Medulla oblongata (tissue), 1 donor: ENCODE data around the gene PTBP3.
"Not testable (repeated sequence)": the region's sequence is repeated elsewhere in the genome, so short reads cannot be mapped to it uniquely, and the experiment has no call there.

Source experiments
- DNase-seq: peaks from one replicate; pipeline ENCODE4 v3.0.0-alpha.2; 2015; ENCODE audit errors: extremely low spot score

Gene PTBP3

GRCh38 chr9:112332977-112333638 is at the start of gene PTBP3:
Gene PTBP3, minus strand, starts transcription at chr9:112333619. Its CDS starts 35,754 bp downstream, at chr9:112297865.
- DNase-seq: peak; percentile 59

- DNase-seq: no peak
These were observed 49.3 kb upstream of the PTBP3 start for GRCh38 chr9:112382501-112383364.

GRCh38 chr9:112382066-112382465 is 48.6 kb upstream of the PTBP3 start:
- no peak for DNase-seq

- no peak for DNase-seq
These were observed 47.4 kb upstream of the PTBP3 start for GRCh38 chr9:112380825-112381221.

GRCh38 chr9:112380102-112380824 is 46.8 kb upstream of the PTBP3 start, which contains the start of gene HSDL2:
Gene HSDL2, plus strand, starts transcription at chr9:112380108. Its CDS starts 56 bp downstream, at chr9:112380164.
- DNase-seq: peak; percentile 57

GRCh38 chr9:112379177-112380101 is 46.0 kb upstream of the PTBP3 start:
- DNase-seq: peak; percentile 99

GRCh38 chr9:112378328-112379176 is 45.1 kb upstream of the PTBP3 start:
- DNase-seq: peak; percentile 29

- no peak for DNase-seq
These were observed 44.4 kb upstream of the PTBP3 start for GRCh38 chr9:112377684-112378327.

- DNase-seq: no peak
These were observed 43.7 kb upstream of the PTBP3 start for GRCh38 chr9:112377087-112377486.

- no peak for DNase-seq
These were observed 41.9 kb upstream of the PTBP3 start for GRCh38 chr9:112375361-112375760.

- DNase-seq: not testable (repeated sequence)
These were observed 40.8 kb upstream of the PTBP3 start for GRCh38 chr9:112374232-112374631.

- not testable (repeated sequence) for DNase-seq
These were observed 40.2 kb upstream of the PTBP3 start for GRCh38 chr9:112373666-112374065.

GRCh38 chr9:112371060-112371459 is 37.6 kb upstream of the PTBP3 start:
- DNase-seq: no peak

GRCh38 chr9:112369817-112370216 is 36.4 kb upstream of the PTBP3 start:
- no peak for DNase-seq

- DNase-seq: no peak
These were observed 34.0 kb upstream of the PTBP3 start for GRCh38 chr9:112367465-112367864.

- DNase-seq: no peak
These were observed 33.2 kb upstream of the PTBP3 start for GRCh38 chr9:112366591-112366990.

GRCh38 chr9:112365257-112365656 is 31.8 kb upstream of the PTBP3 start:
- not testable (repeated sequence) for DNase-seq

- DNase-seq: no peak
These were observed 31.3 kb upstream of the PTBP3 start for GRCh38 chr9:112364761-112365160.

GRCh38 chr9:112361601-112362000 is 28.2 kb upstream of the PTBP3 start:
- DNase-seq: peak; percentile 63
